CD4-positive, alpha-beta T cell (primary cell): ENCODE data around the gene CCDC152. TPM values are rescaled to one million over a fixed set of nuclear protein-coding genes. Genes with fewer than 3 reads are reported as not detected.

Source experiments
- ATAC-seq: fragments of 200-7000 bp; cut with Tn5 transposase; one replicate; pipeline ENCODE4 v1.10.0; 2022; ENCODE audit warnings: mild to moderate bottlenecking; ENCODE audit not compliant: poor library complexity
- CTCF ChIA-PET: fragments of 350-600 bp; sonication (Branson Sonifier 250); formaldehyde crosslinking; loops from one replicate; lab custom pipeline; 2021; ENCODE audit warnings: antibody characterized with exemption, inconsistent platforms; lab: Charles Lee
- POLR2A ChIA-PET: fragments of 350-600 bp; sonication (Branson Sonifier 250); formaldehyde crosslinking; loops from one replicate; lab custom pipeline; 2021; ENCODE audit warnings: antibody characterized with exemption, inconsistent platforms; lab: Charles Lee
- DNase-seq, 14 experiments: peaks; one replicate each; pipeline ENCODE4 v3.0.0-alpha.2; 2013 to 2020; ENCODE audit warnings: mixed read lengths in 2 of 14
- H3K27ac ChIP-seq, 2 donors: one replicate each; pipeline versions ENCODE4 v1.5.1 to v1.7.0; 2013; ENCODE audit warnings: low read length in 2 of 2, low read depth in 1 of 2, mild to moderate bottlenecking in 1 of 2
- H3K27me3 ChIP-seq, 2 experiments: 1 replicate in 1 of 2; 2 replicates in 1 of 2; pipeline versions ENCODE4 v1.6.1 to v1.7.0; 2013; ENCODE audit warnings: low read length in 2 of 2, control low read depth in 1 of 2, mild to moderate bottlenecking in 1 of 2, moderate library complexity in 1 of 2; ENCODE audit not compliant: insufficient read depth in 2 of 2, control insufficient read depth in 1 of 2
- H3K36me3 ChIP-seq: one replicate; pipeline ENCODE4 v1.6.1; 2013; ENCODE audit warnings: low read length, control low read depth; ENCODE audit not compliant: insufficient read depth
- H3K4me1 ChIP-seq: one replicate; pipeline ENCODE4 v1.6.1; 2013; ENCODE audit warnings: low read length, control low read depth; ENCODE audit not compliant: insufficient read depth
- H3K4me3 ChIP-seq: one replicate; pipeline ENCODE4 v1.5.1; 2013; ENCODE audit warnings: mild to moderate bottlenecking, low read length, moderate library complexity
- H3K9me3 ChIP-seq, 2 experiments: 1 replicate in 1 of 2; 2 replicates in 1 of 2; pipeline versions ENCODE4 v1.6.1 to v1.7.0; 2013; ENCODE audit warnings: low read length in 2 of 2, mild to moderate bottlenecking in 2 of 2, control low read depth in 1 of 2, moderate library complexity in 1 of 2; ENCODE audit not compliant: control insufficient read depth in 1 of 2, insufficient read depth in 1 of 2
- H3K27ac Mint-ChIP-seq: one replicate; pipeline ENCODE4 v1.8.0; 2020; ENCODE audit warnings: mixed read lengths
- H3K27me3 Mint-ChIP-seq: one replicate; pipeline ENCODE4 v1.8.0; 2021; ENCODE audit warnings: mixed read lengths
- H3K36me3 Mint-ChIP-seq: one replicate; pipeline ENCODE4 v1.8.0; 2021; ENCODE audit warnings: low read depth, mixed read lengths
- H3K4me1 Mint-ChIP-seq: one replicate; pipeline ENCODE4 v1.8.0; 2021; ENCODE audit warnings: low read depth, mixed read lengths
- H3K4me3 Mint-ChIP-seq: one replicate; pipeline ENCODE4 v1.8.0; 2020; ENCODE audit warnings: mild to moderate bottlenecking, mixed read lengths
- H3K9me3 Mint-ChIP-seq: one replicate; pipeline ENCODE4 v1.8.0; 2020; ENCODE audit warnings: mixed read lengths
- intact Hi-C, 2 experiments: fragments of 100-400 bp; cut with DNase I in 1 of 2; cut with micrococcal nuclease in 1 of 2; formaldehyde crosslinking; loops; one replicate each; pipeline versions ENCODE4 v1.15.1 to v1.9.0; 2023 to 2025; cut with DNase I, micrococcal nuclease
- total RNA-seq, 174 experiments: library from RNA in 2 of 174; stranded (reverse) in 2 of 174; gene quantifications; one replicate each; pipeline ENCODE4 v1.2.3 and lab custom pipeline; 2021 to 2026
- TF ChIP-seq, protein P1 (sequence below): fragments of 200-600 bp; IDR thresholded peaks from one replicate; pipeline ENCODE4 v1.8.0; 2022; ENCODE audit warnings: antibody characterized with exemption, mild to moderate bottlenecking

CCDC152 gene
- total RNA-seq, 2 experiments from 2014 or later, result 1.2 to 1.6 TPM

- no peak overlapping the region for H3K4me3 Mint-ChIP-seq
Measured at GRCh38 chr5:42826757-42827515, 70.3 kb downstream of the CCDC152 start.

DNA sequence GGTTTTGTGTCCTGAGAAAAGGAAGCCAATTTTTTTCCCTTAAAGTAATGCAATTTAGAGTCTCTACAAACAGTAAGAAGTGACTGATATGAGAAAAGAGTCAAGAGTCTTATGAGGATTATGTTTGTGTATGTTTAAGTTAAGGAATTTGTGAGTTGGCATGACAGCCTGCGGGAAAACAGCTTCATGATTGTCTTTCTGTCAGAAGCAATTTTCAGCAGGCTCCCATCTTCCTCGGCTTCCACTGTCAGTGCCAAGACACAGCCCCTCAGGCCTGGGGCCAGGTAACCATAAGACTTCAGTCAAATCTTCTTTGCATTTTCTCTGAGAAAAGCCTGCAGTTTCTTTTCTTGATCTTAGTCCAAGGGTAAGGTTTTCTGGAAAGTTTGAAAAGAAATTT lies 72.1 kb downstream of the CCDC152 start:
- DNase-seq, result no peak
- TF ChIP-seq, protein P1, sequence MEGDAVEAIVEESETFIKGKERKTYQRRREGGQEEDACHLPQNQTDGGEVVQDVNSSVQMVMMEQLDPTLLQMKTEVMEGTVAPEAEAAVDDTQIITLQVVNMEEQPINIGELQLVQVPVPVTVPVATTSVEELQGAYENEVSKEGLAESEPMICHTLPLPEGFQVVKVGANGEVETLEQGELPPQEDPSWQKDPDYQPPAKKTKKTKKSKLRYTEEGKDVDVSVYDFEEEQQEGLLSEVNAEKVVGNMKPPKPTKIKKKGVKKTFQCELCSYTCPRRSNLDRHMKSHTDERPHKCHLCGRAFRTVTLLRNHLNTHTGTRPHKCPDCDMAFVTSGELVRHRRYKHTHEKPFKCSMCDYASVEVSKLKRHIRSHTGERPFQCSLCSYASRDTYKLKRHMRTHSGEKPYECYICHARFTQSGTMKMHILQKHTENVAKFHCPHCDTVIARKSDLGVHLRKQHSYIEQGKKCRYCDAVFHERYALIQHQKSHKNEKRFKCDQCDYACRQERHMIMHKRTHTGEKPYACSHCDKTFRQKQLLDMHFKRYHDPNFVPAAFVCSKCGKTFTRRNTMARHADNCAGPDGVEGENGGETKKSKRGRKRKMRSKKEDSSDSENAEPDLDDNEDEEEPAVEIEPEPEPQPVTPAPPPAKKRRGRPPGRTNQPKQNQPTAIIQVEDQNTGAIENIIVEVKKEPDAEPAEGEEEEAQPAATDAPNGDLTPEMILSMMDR, result no peak
- Histone ChIP-seq H3K4me1 (no peaks in the 10 kb centered on the region), H3K9me3 (no peaks in the 10 kb centered on the region), H3K27ac (no peak overlapping the region), H3K27me3 (peaks cover 0 to 4% of the 10 kb centered on the region in 2 experiments), H3K4me3 (no peak overlapping the region), H3K36me3 (no peaks in the 10 kb centered on the region)
- intact Hi-C loops, result no loop called here
- ChIA-PET POLR2A (no interaction called here), CTCF (no interaction called here)
- Mint-ChIP-seq H3K36me3 (no peaks in the 10 kb centered on the region), H3K4me3 (no peak overlapping the region), H3K27me3 (peaks cover 15% of the 10 kb centered on the region), H3K4me1 (no peaks in the 10 kb centered on the region), H3K27ac (no peak overlapping the region), H3K9me3 (no peaks in the 10 kb centered on the region)
- ATAC-seq, result no peak

More at GRCh38 chr5:42826757-42827515, 70.3 kb downstream of the CCDC152 start:
- H3K9me3 Mint-ChIP-seq, result no peaks in the 10 kb centered on the region
- ChIA-PET POLR2A (no interaction called here), CTCF (interaction anchor here (1.4 kb wide), 1 partner anchor 11 kb away, joined by 5 read pairs; no protein-coding TSS in a partner anchor)
- DNase-seq, result no peak
- Histone ChIP-seq H3K9me3 (no peaks in the 10 kb centered on the region), H3K36me3 (no peaks in the 10 kb centered on the region), H3K27me3 (peaks cover 0 to 4% of the 10 kb centered on the region in 2 experiments), H3K27ac (no peak overlapping the region), H3K4me3 (no peak overlapping the region), H3K4me1 (no peaks in the 10 kb centered on the region)
- no peaks in the 10 kb centered on the region for H3K36me3 Mint-ChIP-seq
- no peak for ATAC-seq
- H3K27me3 Mint-ChIP-seq, result peaks cover 15% of the 10 kb centered on the region
- H3K27ac Mint-ChIP-seq, result no peak overlapping the region
- H3K4me1 Mint-ChIP-seq, result no peaks in the 10 kb centered on the region
- TF ChIP-seq, protein P1, result no peak
- intact Hi-C loops, result no loop called here

DNA sequence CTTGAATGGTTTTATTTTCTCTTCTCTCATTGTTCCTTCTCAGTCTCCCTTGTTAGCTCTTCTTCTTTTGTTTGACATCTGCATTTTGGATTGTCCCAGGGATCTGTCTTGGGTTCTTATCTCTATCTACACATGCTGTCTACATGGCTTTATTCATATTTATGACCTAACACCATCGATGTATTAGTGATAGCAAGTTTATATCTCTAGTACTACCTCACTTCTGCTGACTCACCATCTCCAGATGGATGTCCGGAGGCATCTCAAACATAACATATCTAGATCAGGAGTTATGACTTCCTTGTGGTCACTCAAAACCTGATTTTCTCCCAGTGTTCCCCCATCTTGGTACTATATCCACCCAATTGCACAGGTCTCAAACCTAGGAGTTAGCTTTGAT lies 74.3 kb downstream of the CCDC152 start:
- Mint-ChIP-seq H3K27me3 (peaks cover 6% of the 10 kb centered on the region), H3K9me3 (no peaks in the 10 kb centered on the region), H3K27ac (no peak overlapping the region), H3K4me3 (no peak overlapping the region), H3K4me1 (no peaks in the 10 kb centered on the region), H3K36me3 (no peaks in the 10 kb centered on the region)
- DNase-seq (no peak), ATAC-seq (no peak)
- POLR2A ChIA-PET, result no interaction called here
- Histone ChIP-seq H3K27me3 (peaks cover 0 to 4% of the 10 kb centered on the region in 2 experiments), H3K27ac (no peak overlapping the region), H3K9me3 (no peaks in the 10 kb centered on the region), H3K4me3 (no peak overlapping the region), H3K36me3 (no peaks in the 10 kb centered on the region), H3K4me1 (no peaks in the 10 kb centered on the region)
- CTCF ChIA-PET, result no interaction called here
- TF ChIP-seq, protein P1, result no peak
- intact Hi-C loops, result no loop called here
